ENCODE results near the gene IGFBP5. TPM values are rescaled to one million over a fixed set of nuclear protein-coding genes. Genes with fewer than 3 reads are reported as not detected.

IGFBP5 gene
- total RNA-seq, 2 donors from 2014 or later, result 169 to 554 TPM

- no peak overlapping the region for H3K4me3 ChIP-seq
- peak overlapping the region in 1 of 2 donors; percentile 55 for H3K27ac ChIP-seq
- H3K9me3 ChIP-seq, result no peaks in the 10 kb centered on the region
- TF ChIP-seq, protein P1, sequence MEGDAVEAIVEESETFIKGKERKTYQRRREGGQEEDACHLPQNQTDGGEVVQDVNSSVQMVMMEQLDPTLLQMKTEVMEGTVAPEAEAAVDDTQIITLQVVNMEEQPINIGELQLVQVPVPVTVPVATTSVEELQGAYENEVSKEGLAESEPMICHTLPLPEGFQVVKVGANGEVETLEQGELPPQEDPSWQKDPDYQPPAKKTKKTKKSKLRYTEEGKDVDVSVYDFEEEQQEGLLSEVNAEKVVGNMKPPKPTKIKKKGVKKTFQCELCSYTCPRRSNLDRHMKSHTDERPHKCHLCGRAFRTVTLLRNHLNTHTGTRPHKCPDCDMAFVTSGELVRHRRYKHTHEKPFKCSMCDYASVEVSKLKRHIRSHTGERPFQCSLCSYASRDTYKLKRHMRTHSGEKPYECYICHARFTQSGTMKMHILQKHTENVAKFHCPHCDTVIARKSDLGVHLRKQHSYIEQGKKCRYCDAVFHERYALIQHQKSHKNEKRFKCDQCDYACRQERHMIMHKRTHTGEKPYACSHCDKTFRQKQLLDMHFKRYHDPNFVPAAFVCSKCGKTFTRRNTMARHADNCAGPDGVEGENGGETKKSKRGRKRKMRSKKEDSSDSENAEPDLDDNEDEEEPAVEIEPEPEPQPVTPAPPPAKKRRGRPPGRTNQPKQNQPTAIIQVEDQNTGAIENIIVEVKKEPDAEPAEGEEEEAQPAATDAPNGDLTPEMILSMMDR (IDR thresholded peaks at IDR 0.05), result no peak
- H3K27me3 ChIP-seq, result no peaks in the 10 kb centered on the region
- DNase-seq (ENCODE audit: low spot score), result no peak
- no peaks in the 10 kb centered on the region for H3K36me3 ChIP-seq
- H3K4me1 ChIP-seq, result peaks cover 0 to 31% of the 10 kb centered on the region in 2 donors
Measured at GRCh38 chr2:216700781-216701180, 5.4 kb upstream of the IGFBP5 start.

DNA sequence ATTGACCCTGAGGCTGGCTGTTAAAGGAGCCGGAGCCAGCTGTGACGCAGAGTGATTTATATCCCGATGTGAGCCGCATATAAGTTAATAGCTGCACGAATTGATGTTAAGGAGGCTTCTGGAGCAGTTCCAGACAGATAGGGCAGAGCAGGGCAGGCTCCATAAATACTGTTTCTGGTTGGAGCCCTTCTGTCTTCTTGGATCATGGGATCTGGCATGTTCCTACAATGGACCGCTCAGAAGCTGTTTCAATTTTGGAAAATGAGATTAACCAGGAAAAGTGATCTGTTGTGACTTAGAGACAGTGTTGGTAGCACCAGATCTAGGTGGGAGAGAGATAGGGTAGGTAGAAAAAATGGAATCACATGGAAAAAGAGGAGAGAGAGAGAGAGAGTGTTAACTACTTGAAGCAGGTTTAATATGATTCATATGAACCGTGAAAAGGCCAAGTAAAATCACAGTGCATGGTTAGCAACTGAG, 4.8 kb upstream of the IGFBP5 start:
- TF ChIP-seq, protein P1 (IDR thresholded peaks at IDR 0.05), result no peak
- Histone ChIP-seq H3K27ac (peak overlapping the region; percentile 0 to 55), H3K4me3 (no peak overlapping the region), H3K36me3 (no peaks in the 10 kb centered on the region), H3K27me3 (no peaks in the 10 kb centered on the region), H3K9me3 (no peaks in the 10 kb centered on the region), H3K4me1 (peaks cover 0 to 38% of the 10 kb centered on the region in 2 donors)
- DNase-seq (ENCODE audit: low spot score), result no peak

GRCh38 chr2:216698895-216699294, 3.5 kb upstream of the IGFBP5 start:
- H3K27ac ChIP-seq, result no peak overlapping the region
- peaks cover 0 to 50% of the 10 kb centered on the region in 2 donors for H3K4me1 ChIP-seq
- DNase-seq (ENCODE audit: low spot score), result no peak
- TF ChIP-seq, protein P1 (IDR thresholded peaks at IDR 0.05), result peak in 1 of 2 donors; percentile 74
- no peaks in the 10 kb centered on the region for H3K9me3 ChIP-seq
- H3K36me3 ChIP-seq, result no peaks in the 10 kb centered on the region
- H3K4me3 ChIP-seq, result no peak overlapping the region
- no peaks in the 10 kb centered on the region for H3K27me3 ChIP-seq

DNA sequence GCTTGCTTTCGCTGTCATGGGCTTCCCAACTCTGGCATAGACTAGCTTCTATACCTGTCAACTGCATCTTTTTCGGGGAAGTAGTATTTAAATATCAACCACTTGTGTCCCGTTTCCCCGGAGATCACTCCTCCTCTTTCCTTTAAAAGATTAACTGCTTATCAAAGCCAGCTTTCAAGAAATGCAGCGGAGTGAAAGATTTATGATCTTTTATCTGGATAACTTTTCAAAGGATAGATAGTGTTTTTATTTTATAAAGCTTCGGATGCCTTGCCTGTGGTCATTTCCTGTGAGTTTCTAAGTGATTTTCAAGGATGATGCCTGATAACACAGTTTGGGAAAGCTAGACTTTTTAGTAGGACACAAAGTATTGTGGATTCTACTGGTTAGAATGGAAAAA, 2.9 kb upstream of the IGFBP5 start:
- no peak overlapping the region for H3K27ac ChIP-seq
- no peak for DNase-seq (ENCODE audit: low spot score)
- no peaks in the 10 kb centered on the region for H3K9me3 ChIP-seq
- peaks cover 0 to 56% of the 10 kb centered on the region in 2 donors for H3K4me1 ChIP-seq
- TF ChIP-seq, protein P1 (IDR thresholded peaks at IDR 0.05), result no peak
- H3K36me3 ChIP-seq, result no peaks in the 10 kb centered on the region
- H3K27me3 ChIP-seq, result no peaks in the 10 kb centered on the region
- H3K4me3 ChIP-seq, result no peak overlapping the region

GRCh38 chr2:216696751-216697560, 1.6 kb upstream of the IGFBP5 start:
- no peak overlapping the region for H3K4me3 ChIP-seq
- H3K27me3 ChIP-seq, result no peaks in the 10 kb centered on the region
- peaks cover 0 to 70% of the 10 kb centered on the region in 2 donors for H3K4me1 ChIP-seq

More at GRCh38 chr2:216696751-216697560, 1.6 kb upstream of the IGFBP5 start:
- DNase-seq (ENCODE audit: low spot score), result no peak
- H3K9me3 ChIP-seq, result no peaks in the 10 kb centered on the region
- TF ChIP-seq, protein P1 (IDR thresholded peaks at IDR 0.05), result peak in 1 of 2 donors; percentile 66
- H3K36me3 ChIP-seq, result no peaks in the 10 kb centered on the region
- H3K27ac ChIP-seq, result peak overlapping the region; percentile 49 to 92
